Tibial artery (tissue), 4 donors: ENCODE results near the gene POT1.

ENCODE experiments used
- DNase-seq, 2 donors: peaks; one replicate each; pipeline ENCODE4 v3.0.0-alpha.2; 2019
- H3K27ac ChIP-seq, 2 donors: fragments of 200-600 bp; sonication (generic) in 1 of 2; 1 replicate in 1 of 2; 2 replicates in 1 of 2; pipeline ENCODE4 v1.5.1; 2018 to 2019; ENCODE audit warnings: mild to moderate bottlenecking in 1 of 2
- H3K27me3 ChIP-seq, 2 donors: fragments of 200-600 bp; sonication (generic) in 1 of 2; one replicate each; pipeline versions ENCODE4 v1.5.1 to v1.6.0; 2016 to 2019
- H3K36me3 ChIP-seq, 3 donors: fragments of 200-600 bp; sonication (generic) in 2 of 3; one replicate each; pipeline ENCODE4 v1.5.1; 2016 to 2019; ENCODE audit warnings: mild to moderate bottlenecking in 2 of 3
- H3K4me1 ChIP-seq, 4 donors: fragments of 200-600 bp; sonication (generic) in 2 of 4; 1 replicate in 3 of 4; 2 replicates in 1 of 4; pipeline ENCODE4 v1.5.1; 2016 to 2019
- H3K4me3 ChIP-seq, 2 donors: fragments of 200-600 bp; sonication (generic) in 1 of 2; 1 replicate in 1 of 2; 2 replicates in 1 of 2; pipeline ENCODE4 v1.5.1; 2018 to 2019; ENCODE audit warnings: mild to moderate bottlenecking in 2 of 2
- H3K9me3 ChIP-seq, 3 donors: fragments of 200-600 bp; sonication (generic) in 1 of 3; one replicate each; pipeline ENCODE4 v1.5.1; 2016 to 2019
- CTCF ChIP-seq, 2 experiments: fragments of 200-600 bp in 1 of 2; fragments of 450-650 bp in 1 of 2; IDR thresholded peaks; one replicate each; pipeline ENCODE4 v1.5.1; 2017 to 2019; ENCODE audit warnings: antibody characterized with exemption in 2 of 2, mild to moderate bottlenecking in 1 of 2, moderate library complexity in 1 of 2
- intact Hi-C: fragments of 100-400 bp; cut with DNase I; formaldehyde crosslinking; loops from one replicate; pipeline ENCODE4 v1.15.0; 2023; ENCODE audit warnings: low total_unique reads

POT1 gene

DNA sequence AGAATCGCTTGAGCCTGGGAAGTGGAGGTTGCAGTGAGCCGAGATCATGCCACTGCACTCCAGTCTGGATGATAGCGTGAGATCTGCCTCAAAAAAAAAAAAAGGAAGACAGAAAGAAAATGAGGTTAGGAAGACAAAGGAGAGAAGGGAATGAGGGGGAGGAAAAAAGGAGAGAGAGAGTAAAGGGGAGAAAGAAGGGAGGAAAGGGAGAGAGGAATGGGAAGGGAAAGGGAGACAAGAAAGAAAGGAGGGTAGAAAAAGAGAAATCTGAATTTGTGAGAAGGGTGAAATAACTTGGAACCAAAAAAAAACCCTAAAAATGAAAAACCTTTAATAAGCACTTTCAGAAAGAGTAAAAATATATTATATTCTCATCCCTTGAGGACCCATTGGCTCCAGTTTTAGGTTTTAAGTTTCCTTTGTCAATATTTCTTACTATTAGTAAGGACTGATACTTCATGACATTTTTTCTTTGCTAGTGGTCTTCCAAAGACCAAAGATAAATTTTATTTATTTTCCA lies 54.9 kb downstream of the POT1 start:
- Histone ChIP-seq H3K9me3 (no peaks in the 10 kb centered on the region), H3K4me1 (no peaks in the 10 kb centered on the region), H3K4me3 (no peak overlapping the region), H3K36me3 (peaks cover 0 to 6% (median 0%) of the 10 kb centered on the region in 3 donors), H3K27me3 (no peaks in the 10 kb centered on the region), H3K27ac (no peak overlapping the region)
- DNase-seq, result no peak
- TF ChIP-seq CTCF (IDR thresholded peaks at IDR 0.05), result no peak
- intact Hi-C loops, result no loop called here

- no peak for DNase-seq
- H3K4me1 ChIP-seq, result no peaks in the 10 kb centered on the region
- peaks cover 0 to 16% (median 4%) of the 10 kb centered on the region in 3 donors for H3K36me3 ChIP-seq
- H3K27me3 ChIP-seq, result no peaks in the 10 kb centered on the region
- intact Hi-C loops, result no loop called here
- H3K27ac ChIP-seq, result no peak overlapping the region
- no peaks in the 10 kb centered on the region for H3K9me3 ChIP-seq
- H3K4me3 ChIP-seq, result no peak overlapping the region
- no peak for TF ChIP-seq CTCF (IDR thresholded peaks at IDR 0.05)
Measured at GRCh38 chr7:124857672-124858235, 71.9 kb downstream of the POT1 start.

GRCh38 chr7:124856299-124856888 lies 73.2 kb downstream of the POT1 start:
- no peak overlapping the region for H3K4me3 ChIP-seq
- H3K9me3 ChIP-seq, result no peaks in the 10 kb centered on the region
- peak; percentile 42 to 48 for TF ChIP-seq CTCF (IDR thresholded peaks at IDR 0.05)
- intact Hi-C loops, result no loop called here
- DNase-seq, result no peak
- no peaks in the 10 kb centered on the region for H3K27me3 ChIP-seq
- no peak overlapping the region for H3K27ac ChIP-seq
- no peaks in the 10 kb centered on the region for H3K4me1 ChIP-seq
- H3K36me3 ChIP-seq, result peaks cover 0 to 10% (median 0%) of the 10 kb centered on the region in 3 donors

DNA sequence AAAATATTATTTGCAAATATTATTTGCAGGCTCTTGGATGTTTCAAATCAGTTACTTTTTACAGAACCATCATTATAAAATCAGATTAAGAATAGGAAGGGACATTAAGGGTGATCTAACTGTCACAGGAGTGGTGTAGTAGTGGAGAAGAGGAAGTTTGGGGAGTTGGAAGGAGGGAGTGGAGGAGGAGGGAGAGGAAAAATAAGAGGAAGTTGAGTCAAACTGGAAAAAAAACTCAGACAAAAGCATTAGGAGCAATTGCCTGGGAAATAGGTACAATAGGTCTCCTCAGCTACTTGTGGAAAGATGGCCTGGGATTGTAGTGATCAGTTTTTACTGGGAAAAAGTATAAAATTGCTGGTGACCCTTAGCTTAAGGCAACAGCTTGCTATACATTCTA lies 86.3 kb downstream of the POT1 start:
- Histone ChIP-seq H3K4me3 (no peak overlapping the region), H3K27me3 (no peaks in the 10 kb centered on the region), H3K36me3 (peaks cover 0 to 15% (median 5%) of the 10 kb centered on the region in 3 donors), H3K9me3 (no peaks in the 10 kb centered on the region), H3K4me1 (no peaks in the 10 kb centered on the region), H3K27ac (no peak overlapping the region)
- no peak for DNase-seq
- TF ChIP-seq CTCF (IDR thresholded peaks at IDR 0.05), result no peak
- intact Hi-C loops, result no loop called here

DNA sequence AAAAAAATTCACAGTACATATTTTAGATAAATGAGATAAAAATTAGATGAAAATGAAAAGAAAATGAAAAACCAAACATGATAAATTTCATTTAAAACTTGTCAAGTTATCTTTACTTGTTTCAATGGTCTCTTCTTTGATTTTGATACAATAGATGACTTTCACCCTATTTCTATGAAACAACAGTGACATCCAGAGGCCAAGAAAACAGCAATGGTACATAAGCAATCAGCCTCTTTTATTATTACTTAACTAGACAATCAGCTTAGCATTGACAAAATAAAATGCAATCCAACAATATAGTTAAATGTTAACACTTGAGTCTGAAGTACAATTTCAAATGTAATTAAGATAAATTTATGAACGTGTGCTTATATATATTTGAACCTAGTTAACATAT lies 89.2 kb downstream of the POT1 start:
- H3K4me3 ChIP-seq, result no peak overlapping the region

More for the DNA sequence above, 89.2 kb downstream of the POT1 start:
- Histone ChIP-seq H3K4me1 (no peaks in the 10 kb centered on the region), H3K9me3 (no peaks in the 10 kb centered on the region), H3K27me3 (no peaks in the 10 kb centered on the region), H3K27ac (no peak overlapping the region), H3K36me3 (no peaks in the 10 kb centered on the region)
- DNase-seq, result no peak
- TF ChIP-seq CTCF (IDR thresholded peaks at IDR 0.05), result no peak
- intact Hi-C loops, result no loop called here
